Measurements from ENCODE around the gene AKAP11. TPM values are rescaled to one million over a fixed set of nuclear protein-coding genes. Genes with fewer than 3 reads are reported as not detected.
A peak's percentile ranks its signal among the peaks of the same experiment; 100 is the strongest.
"Not testable (repeated sequence)": the region's sequence is repeated elsewhere in the genome, so short reads cannot be mapped to it uniquely, and the experiment has no call there.

The AKAP11 gene
- total and polyA plus RNA-seq, 2 experiments from 2014 or later = 4.3 to 21.6 TPM

DNA sequence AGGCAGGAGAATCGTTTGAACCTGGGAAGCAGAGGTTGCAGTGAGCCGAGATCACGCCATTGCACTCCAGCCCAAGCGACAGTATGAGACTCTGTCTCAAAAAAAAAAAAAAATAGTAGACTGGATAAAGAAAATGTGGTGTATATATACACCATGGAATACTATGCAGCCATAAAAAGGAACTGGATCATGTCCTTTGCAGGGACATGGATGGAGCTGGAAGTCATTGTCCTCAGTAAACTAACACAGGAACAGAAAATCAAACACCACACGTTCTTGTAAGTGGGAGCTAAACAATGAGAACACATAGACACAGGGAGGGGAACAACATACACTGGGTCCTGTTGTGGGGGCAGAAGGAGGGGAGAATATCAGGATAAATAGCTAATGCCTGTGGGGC, 45.2 kb upstream of the AKAP11 start:
- H3K9me2 ChIP-seq (ENCODE audit: insufficient read depth); H3F3A ChIP-seq (replicated peaks; ENCODE audit: low read depth): not testable (repeated sequence)

GRCh38 chr13:42228527-42228926, 43.4 kb upstream of the AKAP11 start:
- no peak overlapping the region for H3K4me3 Mint-ChIP-seq
- no peak overlapping the region for H3K27ac ChIP-seq (ENCODE audit: low read depth)
- no peaks in the 10 kb centered on the region for H3K9me2 ChIP-seq (ENCODE audit: insufficient read depth)
- H3K27me3 Mint-ChIP-seq (ENCODE audit: insufficient read depth, low read depth, poor library complexity) = no peaks in the 10 kb centered on the region
- peaks cover 17% of the 10 kb centered on the region for H3K36me3 Mint-ChIP-seq (ENCODE audit: low read depth)
- H4K20me1 ChIP-seq (replicated peaks; ENCODE audit: insufficient read depth) = no peaks in the 10 kb centered on the region
- no peaks in the 10 kb centered on the region for H3K79me2 ChIP-seq (replicated peaks; ENCODE audit: insufficient read depth)
- ATAC-seq (no peak), DNase-seq (ENCODE audit: low spot score) (no peak)
- no peaks in the 10 kb centered on the region for H3K27me3 ChIP-seq (ENCODE audit: insufficient read depth)
- no peak overlapping the region for H2AFZ ChIP-seq
- no peak overlapping the region for H3K4me2 ChIP-seq
- H3K4me3 ChIP-seq = no peak overlapping the region
- peak overlapping the region; percentile 63; the same call in 1 of the 2 replicates for H3K27ac Mint-ChIP-seq
- no peaks in the 10 kb centered on the region; the same call in 2 of the 3 replicates for H3K9me3 Mint-ChIP-seq
- peaks cover 11% of the 10 kb centered on the region; the same call in 2 of the 3 replicates for H3K4me1 Mint-ChIP-seq
- no peaks in the 10 kb centered on the region for H3F3A ChIP-seq (replicated peaks; ENCODE audit: low read depth)
- H3K4me1 ChIP-seq (ENCODE audit: insufficient read depth) = peaks cover 4% of the 10 kb centered on the region; the same call in 1 of the 2 replicates
- H3K36me3 ChIP-seq (ENCODE audit: insufficient read depth) = no peaks in the 10 kb centered on the region
- TF ChIP-seq EZH2 (IDR thresholded peaks at IDR 0.05; ENCODE audit: low read depth, unreplicated experiment) (no peak), ZNF331 (CRISPR knock-in tag; IDR thresholded peaks at IDR 0.05; ENCODE audit: low read depth) (no peak), STAT1 (IDR thresholded peaks at IDR 0.05; ENCODE audit: unreplicated experiment) (no peak), NANOG (IDR thresholded peaks at IDR 0.05; ENCODE audit: borderline replicate concordance) (no peak), JUNB (IDR thresholded peaks at IDR 0.05; ENCODE audit: unreplicated experiment) (no peak), ETS1 (IDR thresholded peaks at IDR 0.05) (no peak), POLR2AphosphoS5 (IDR thresholded peaks at IDR 0.05; ENCODE audit: low read depth) (no peak), EZH2phosphoT487 (IDR thresholded peaks at IDR 0.05; ENCODE audit: unreplicated experiment) (no peak)
- TF ChIP-seq, protein P1, sequence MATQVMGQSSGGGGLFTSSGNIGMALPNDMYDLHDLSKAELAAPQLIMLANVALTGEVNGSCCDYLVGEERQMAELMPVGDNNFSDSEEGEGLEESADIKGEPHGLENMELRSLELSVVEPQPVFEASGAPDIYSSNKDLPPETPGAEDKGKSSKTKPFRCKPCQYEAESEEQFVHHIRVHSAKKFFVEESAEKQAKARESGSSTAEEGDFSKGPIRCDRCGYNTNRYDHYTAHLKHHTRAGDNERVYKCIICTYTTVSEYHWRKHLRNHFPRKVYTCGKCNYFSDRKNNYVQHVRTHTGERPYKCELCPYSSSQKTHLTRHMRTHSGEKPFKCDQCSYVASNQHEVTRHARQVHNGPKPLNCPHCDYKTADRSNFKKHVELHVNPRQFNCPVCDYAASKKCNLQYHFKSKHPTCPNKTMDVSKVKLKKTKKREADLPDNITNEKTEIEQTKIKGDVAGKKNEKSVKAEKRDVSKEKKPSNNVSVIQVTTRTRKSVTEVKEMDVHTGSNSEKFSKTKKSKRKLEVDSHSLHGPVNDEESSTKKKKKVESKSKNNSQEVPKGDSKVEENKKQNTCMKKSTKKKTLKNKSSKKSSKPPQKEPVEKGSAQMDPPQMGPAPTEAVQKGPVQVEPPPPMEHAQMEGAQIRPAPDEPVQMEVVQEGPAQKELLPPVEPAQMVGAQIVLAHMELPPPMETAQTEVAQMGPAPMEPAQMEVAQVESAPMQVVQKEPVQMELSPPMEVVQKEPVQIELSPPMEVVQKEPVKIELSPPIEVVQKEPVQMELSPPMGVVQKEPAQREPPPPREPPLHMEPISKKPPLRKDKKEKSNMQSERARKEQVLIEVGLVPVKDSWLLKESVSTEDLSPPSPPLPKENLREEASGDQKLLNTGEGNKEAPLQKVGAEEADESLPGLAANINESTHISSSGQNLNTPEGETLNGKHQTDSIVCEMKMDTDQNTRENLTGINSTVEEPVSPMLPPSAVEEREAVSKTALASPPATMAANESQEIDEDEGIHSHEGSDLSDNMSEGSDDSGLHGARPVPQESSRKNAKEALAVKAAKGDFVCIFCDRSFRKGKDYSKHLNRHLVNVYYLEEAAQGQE (IDR thresholded peaks at IDR 0.05; ENCODE audit: unreplicated experiment) = no peak
- TF ChIP-seq, protein P2, sequence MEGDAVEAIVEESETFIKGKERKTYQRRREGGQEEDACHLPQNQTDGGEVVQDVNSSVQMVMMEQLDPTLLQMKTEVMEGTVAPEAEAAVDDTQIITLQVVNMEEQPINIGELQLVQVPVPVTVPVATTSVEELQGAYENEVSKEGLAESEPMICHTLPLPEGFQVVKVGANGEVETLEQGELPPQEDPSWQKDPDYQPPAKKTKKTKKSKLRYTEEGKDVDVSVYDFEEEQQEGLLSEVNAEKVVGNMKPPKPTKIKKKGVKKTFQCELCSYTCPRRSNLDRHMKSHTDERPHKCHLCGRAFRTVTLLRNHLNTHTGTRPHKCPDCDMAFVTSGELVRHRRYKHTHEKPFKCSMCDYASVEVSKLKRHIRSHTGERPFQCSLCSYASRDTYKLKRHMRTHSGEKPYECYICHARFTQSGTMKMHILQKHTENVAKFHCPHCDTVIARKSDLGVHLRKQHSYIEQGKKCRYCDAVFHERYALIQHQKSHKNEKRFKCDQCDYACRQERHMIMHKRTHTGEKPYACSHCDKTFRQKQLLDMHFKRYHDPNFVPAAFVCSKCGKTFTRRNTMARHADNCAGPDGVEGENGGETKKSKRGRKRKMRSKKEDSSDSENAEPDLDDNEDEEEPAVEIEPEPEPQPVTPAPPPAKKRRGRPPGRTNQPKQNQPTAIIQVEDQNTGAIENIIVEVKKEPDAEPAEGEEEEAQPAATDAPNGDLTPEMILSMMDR (conservative IDR thresholded peaks at IDR 0.05; ENCODE audit: low read depth in 2 of 2) = no peak

More for the DNA sequence above, 45.2 kb upstream of the AKAP11 start:
- not testable (repeated sequence) for DNase-seq (ENCODE audit: low spot score); H4K20me1 ChIP-seq (replicated peaks; ENCODE audit: insufficient read depth); H3K27me3 ChIP-seq (ENCODE audit: insufficient read depth); H3K4me2 ChIP-seq; H3K4me3 ChIP-seq; H3K79me2 ChIP-seq (replicated peaks; ENCODE audit: insufficient read depth); H3K27ac ChIP-seq (ENCODE audit: low read depth); H3K4me3 Mint-ChIP-seq; H3K27ac Mint-ChIP-seq; H3K9me3 Mint-ChIP-seq; H2AFZ ChIP-seq; H3K36me3 ChIP-seq (ENCODE audit: insufficient read depth); ATAC-seq; H3K27me3 Mint-ChIP-seq (ENCODE audit: insufficient read depth, low read depth, poor library complexity)
- H3K4me1 ChIP-seq (ENCODE audit: insufficient read depth) = peaks cover 13% of the 10 kb centered on the region
- Mint-ChIP-seq H3K4me1 (peaks cover 17% of the 10 kb centered on the region; the same call in 2 of the 3 replicates), H3K36me3 (ENCODE audit: low read depth) (peaks cover 17% of the 10 kb centered on the region)
